ENCODE data around the gene HDHD5. TPM values are rescaled to one million over a fixed set of nuclear protein-coding genes. Genes with fewer than 3 reads are reported as not detected.

Gene HDHD5
- total and polyA plus RNA-seq, 2 of the 13 experiments (the other 11 are each of a cell fraction or from before 2014, with no cell fraction given) = not detected

GRCh38 chr22:17106161-17106784, 52.8 kb downstream of the HDHD5 start:
- FAIRE-seq (no peak), DNase-seq (ENCODE audit: low spot score) (no peak), ATAC-seq (peak; percentile 60)
- TF ChIP-seq ZNF224 (CRISPR knock-in tag; IDR thresholded peaks at IDR 0.05) (no peak), BCL3 (CRISPR knock-in tag; IDR thresholded peaks at IDR 0.05) (no peak), ELF1 (CRISPR knock-in tag; IDR thresholded peaks at IDR 0.05) (no peak), CEBPB (IDR thresholded peaks at IDR 0.05; ENCODE audit: borderline replicate concordance, low read depth, low read length) (no peak), ZSCAN22 (CRISPR knock-in tag; IDR thresholded peaks at IDR 0.05) (no peak), SP5 (CRISPR knock-in tag; IDR thresholded peaks at IDR 0.05; ENCODE audit: borderline replicate concordance, low read depth) (no peak), HOXA7 (CRISPR knock-in tag; IDR thresholded peaks at IDR 0.05) (no peak), PRPF4 (IDR thresholded peaks at IDR 0.05; ENCODE audit: low read depth, low read length, poor library complexity, severe bottlenecking) (no peak), BCLAF1 (IDR thresholded peaks at IDR 0.05) (no peak), NONO (IDR thresholded peaks at IDR 0.05) (no peak), NONO (CRISPR knock-in tag; conservative IDR thresholded peaks at IDR 0.05) (no peak), MTF2 (CRISPR knock-in tag; IDR thresholded peaks at IDR 0.05; ENCODE audit: borderline replicate concordance) (no peak), TCF7 (IDR thresholded peaks at IDR 0.05; ENCODE audit: low read depth) (no peak), ZNF713 (CRISPR knock-in tag; IDR thresholded peaks at IDR 0.05) (no peak), KLF6 (CRISPR knock-in tag; IDR thresholded peaks at IDR 0.05) (no peak)
- no peak overlapping the region for H3K4me3 ChIP-seq (replicated peaks in 1 of 3; ENCODE audit: insufficient read depth in 1 of 3, low read depth in 2 of 3, low read length in 3 of 3)
- H3K27ac ChIP-seq (ENCODE audit: extremely low read length, insufficient read depth, low read length) = no peak overlapping the region
- no peaks in the 10 kb centered on the region for H3K27me3 ChIP-seq (ENCODE audit: control insufficient read depth in 1 of 2, insufficient read depth in 2 of 2, low read length in 2 of 2)
- ChIA-PET CTCF (ENCODE audit: low intra/inter-chr PET ratio, low total read pairs) (no interaction called here), POLR2A (no interaction called here)
- peaks cover 0 to 14% of the 10 kb centered on the region in 2 experiments; a peak in 3 of 5 replicates for H3K36me3 ChIP-seq (replicated peaks in 1 of 2; ENCODE audit: control insufficient read depth in 1 of 2, insufficient read depth in 2 of 2, low read length in 2 of 2)
- in situ Hi-C loops (cut with HindIII; ENCODE audit: extremely low pct_ligation_motif_present, low pct_unique_long_range_greater_than_20kb) = no loop called here
- H3K4me1 ChIP-seq (ENCODE audit: insufficient read depth, low read length) = no peaks in the 10 kb centered on the region
- no peaks in the 10 kb centered on the region for H3K9me3 ChIP-seq (ENCODE audit: low read length)
- H4K20me1 ChIP-seq (ENCODE audit: insufficient read depth, low read length) = no peaks in the 10 kb centered on the region
- H3K79me2 ChIP-seq (ENCODE audit: insufficient read depth, low read length) = no peaks in the 10 kb centered on the region
- BruUV-seq (replicated peaks) = no TSS peak
- H2AFZ ChIP-seq (ENCODE audit: low read length) = no peak overlapping the region
- H3K9ac ChIP-seq (ENCODE audit: insufficient read depth, low read depth, low read length) = no peak overlapping the region
- no peak overlapping the region for H3K4me2 ChIP-seq (ENCODE audit: low read depth, low read length)
- intact Hi-C loops (cut with micrococcal nuclease; ENCODE audit: unreplicated experiment) = no loop called here
- 94% methylated on average over 7 of the region's 12 CpGs for WGBS (ENCODE audit: low lambda C conversion rate)

Data from HepG2 (cell line).